GM18505 (cell line): ENCODE data around the gene ZNF20.
"Not testable (repeated sequence)": the region's sequence is repeated elsewhere in the genome, so short reads cannot be mapped to it uniquely, and the experiment has no call there.

Experiments
- ATAC-seq: cut with Tn5 transposase; IDR thresholded peaks from one replicate; pipeline ENCODE4 v1.9.1; 2021; ENCODE audit not compliant: unreplicated experiment
- POLR2A ChIP-seq: IDR thresholded peaks from 4 replicates; pipeline ENCODE4 v1.6.1; 2011; ENCODE audit warnings: borderline replicate concordance; ENCODE audit not compliant: insufficient read depth, insufficient read length; ENCODE audit errors: extremely low read depth

The ZNF20 gene

GRCh38 chr19:12140545-12141404 is 625 bp upstream of the ZNF20 start:
- peak; percentile 14 for ATAC-seq
- TF ChIP-seq POLR2A, result peak; percentile 18

- ATAC-seq, result no peak
- TF ChIP-seq POLR2A, result no peak
These were observed 881 bp downstream of the ZNF20 start for GRCh38 chr19:12139269-12139668.

GRCh38 chr19:12137221-12137940 is 2.8 kb downstream of the ZNF20 start:
- TF ChIP-seq POLR2A, result no peak
- no peak for ATAC-seq

- no peak for ATAC-seq
- TF ChIP-seq POLR2A, result no peak
These were observed 7.1 kb downstream of the ZNF20 start for GRCh38 chr19:12133069-12133468.

GRCh38 chr19:12126707-12127106 is 13.4 kb downstream of the ZNF20 start:
- no peak for TF ChIP-seq POLR2A

GRCh38 chr19:12117201-12117970 is 22.8 kb downstream of the ZNF20 start:
- TF ChIP-seq POLR2A, result no peak
- ATAC-seq, result no peak

More at GRCh38 chr19:12126707-12127106, 13.4 kb downstream of the ZNF20 start:
- ATAC-seq, result no peak

- ATAC-seq, result no peak
- no peak for TF ChIP-seq POLR2A
These were observed 27.0 kb downstream of the ZNF20 start for GRCh38 chr19:12113121-12113520.

- no peak for TF ChIP-seq POLR2A
- no peak for ATAC-seq
These were observed 27.4 kb downstream of the ZNF20 start for GRCh38 chr19:12112701-12113100.

- no peak for TF ChIP-seq POLR2A
- ATAC-seq, result no peak
These were observed 28.1 kb downstream of the ZNF20 start for GRCh38 chr19:12111943-12112637.

GRCh38 chr19:12111176-12111575 is 29.0 kb downstream of the ZNF20 start:
- TF ChIP-seq POLR2A, result no peak
- no peak for ATAC-seq

GRCh38 chr19:12103909-12104308 is 36.2 kb downstream of the ZNF20 start:
- ATAC-seq, result not testable (repeated sequence)

GRCh38 chr19:12098040-12098439 is 42.1 kb downstream of the ZNF20 start:
- TF ChIP-seq POLR2A, result no peak
- no peak for ATAC-seq

GRCh38 chr19:12095111-12095790 is 44.9 kb downstream of the ZNF20 start:
- no peak for ATAC-seq
- TF ChIP-seq POLR2A, result no peak

GRCh38 chr19:12093777-12094176 is 46.4 kb downstream of the ZNF20 start:
- no peak for TF ChIP-seq POLR2A
- ATAC-seq, result no peak
